Heart left ventricle (tissue), 16 donors: ENCODE data around the gene ZGLP1. TPM values are rescaled to one million over a fixed set of nuclear protein-coding genes. Genes with fewer than 3 reads are reported as not detected.

ENCODE experiments used
- ATAC-seq, 4 donors: fragments of 200-7000 bp; cut with Tn5 transposase; one replicate each; pipeline ENCODE4 v1.9.1; 2020 to 2022; ENCODE audit warnings: moderate library complexity in 4 of 4, mild to moderate bottlenecking in 3 of 4, moderate number of reproducible peaks in 1 of 4
- DNase-seq, 5 donors: peaks; one replicate each; pipeline ENCODE4 v3.0.0-alpha.2; 2020
- H3K27ac ChIP-seq, 12 donors: fragments of 200-600 bp; sonication (generic) in 4 of 12; one replicate each; pipeline versions ENCODE4 v1.5.0 to v1.8.0; 2016 to 2022; ENCODE audit warnings: mild to moderate bottlenecking in 2 of 12
- H3K27me3 ChIP-seq, 9 donors: fragments of 200-600 bp; sonication (generic) in 2 of 9; one replicate each; pipeline versions ENCODE4 v1.5.1 to v1.8.0; 2016 to 2022; ENCODE audit warnings: mild to moderate bottlenecking in 3 of 9
- H3K36me3 ChIP-seq, 9 donors: fragments of 200-600 bp; sonication (generic) in 2 of 9; one replicate each; pipeline versions ENCODE4 v1.5.0 to v1.8.0; 2018 to 2022; ENCODE audit warnings: mild to moderate bottlenecking in 2 of 9
- H3K4me1 ChIP-seq, 12 donors: fragments of 200-600 bp; sonication (generic) in 4 of 12; one replicate each; pipeline versions ENCODE4 v1.5.0 to v1.8.0; 2016 to 2022; ENCODE audit warnings: mild to moderate bottlenecking in 3 of 12
- H3K4me3 ChIP-seq, 12 donors: fragments of 200-600 bp; sonication (generic) in 4 of 12; one replicate each; pipeline versions ENCODE4 v1.5.0 to v1.8.0; 2017 to 2022; ENCODE audit warnings: mild to moderate bottlenecking in 9 of 12, moderate library complexity in 4 of 12
- H3K9me3 ChIP-seq, 12 donors: fragments of 200-600 bp; sonication (generic) in 4 of 12; one replicate each; pipeline versions ENCODE4 v1.5.0 to v1.8.0; 2016 to 2022; ENCODE audit warnings: mild to moderate bottlenecking in 1 of 12
- POLR2A ChIP-seq, 2 donors: fragments of 450-650 bp; IDR thresholded peaks; one replicate each; pipeline ENCODE4 v1.6.1; 2017; ENCODE audit warnings: antibody characterized with exemption in 2 of 2, mild to moderate bottlenecking in 2 of 2, moderate library complexity in 2 of 2
- WGBS, 4 donors: extraction: QIAGEN DNeasy Blood & Tissue Kit in 2 of 4; methylation state at CpG; one replicate each; pipeline versions ENCODE4 v1.1.5 to v1.1.7; 2013 to 2018; 5-methylcytosine and 5-hydroxymethylcytosine counted together
- intact Hi-C, 10 donors: fragments of 100-400 bp; cut with DNase I; formaldehyde crosslinking; loops; one replicate each; pipeline versions ENCODE4 v1.11.1 to v1.14.2; 2022
- polyA plus RNA-seq, 2 donors: library from polyadenylated mRNA; stranded (reverse); fragments of 200-250 nt; gene quantifications; one replicate each; pipeline ENCODE4 v1.2.3, GENCODE V29; 2013
- total RNA-seq, 9 donors: library from RNA; depleted of rRNA in 2 of 9; stranded (reverse); fragments of >200 nt in 2 of 9; fragmentation: NEBNext Ultra II Directional in 3 of 9; extraction: Animal tissue kit (Norgen Biotek cat#: 25700) in 3 of 9; gene quantifications; one replicate each; pipeline versions ENCODE4 v1.1.0 to v1.2.4, GENCODE V29; 2016 to 2023
- TF ChIP-seq, protein P1 (sequence below), 12 donors: fragments of 200-600 bp; sonication (generic) in 4 of 12; IDR thresholded peaks; one replicate each; pipeline versions ENCODE4 v1.5.0 to v1.8.0; 2018 to 2022; ENCODE audit warnings: antibody characterized with exemption in 12 of 12, mild to moderate bottlenecking in 5 of 12
- donor health status: ischemic (EF 13 %, LVEDD 7.1; RV severe dilation, severe dysfunction).
- donor health status: healthy with polysubstance abuse.
- donor health status: DM: no; HTN: yes; CAD: no.
- donor health status: DM: no; HTN: no; CAD: no.
- donor health status: ischemic (EF 25% LVEDD 6.9; RV normal size, moderate dysfunction).
- donor health status: ischemic (EF 25% LVEDD 5.7; RV mildly dilated, moderate dysfunction).
- donor health status: healthy.
- donor health status: DM: yes; HTN: yes; CAD: no.
- donor health status: ischemic (EF 35%, LVEDD 5.7; RV mildly dilated, moderate dysfunction).
- donor health status: nonischemic (EF 11% LVEDD 7.7; RV severe dilation, severe dysfunction).
- donor health status: DM: yes; HTN: yes; CAD: no.
- donor health status: PGD.
- donor health status: ischemic (EF 29% LVEDD 5.4; RV normal size, mild dysfunction).
- donor health status: nonischemic (EF 23%, LVEDD 6.1; RV moderate dilation, normal function).

Gene ZGLP1
- total and polyA plus RNA-seq, 11 donors: 0.16 to 2.2 (median 1.1) TPM

DNA sequence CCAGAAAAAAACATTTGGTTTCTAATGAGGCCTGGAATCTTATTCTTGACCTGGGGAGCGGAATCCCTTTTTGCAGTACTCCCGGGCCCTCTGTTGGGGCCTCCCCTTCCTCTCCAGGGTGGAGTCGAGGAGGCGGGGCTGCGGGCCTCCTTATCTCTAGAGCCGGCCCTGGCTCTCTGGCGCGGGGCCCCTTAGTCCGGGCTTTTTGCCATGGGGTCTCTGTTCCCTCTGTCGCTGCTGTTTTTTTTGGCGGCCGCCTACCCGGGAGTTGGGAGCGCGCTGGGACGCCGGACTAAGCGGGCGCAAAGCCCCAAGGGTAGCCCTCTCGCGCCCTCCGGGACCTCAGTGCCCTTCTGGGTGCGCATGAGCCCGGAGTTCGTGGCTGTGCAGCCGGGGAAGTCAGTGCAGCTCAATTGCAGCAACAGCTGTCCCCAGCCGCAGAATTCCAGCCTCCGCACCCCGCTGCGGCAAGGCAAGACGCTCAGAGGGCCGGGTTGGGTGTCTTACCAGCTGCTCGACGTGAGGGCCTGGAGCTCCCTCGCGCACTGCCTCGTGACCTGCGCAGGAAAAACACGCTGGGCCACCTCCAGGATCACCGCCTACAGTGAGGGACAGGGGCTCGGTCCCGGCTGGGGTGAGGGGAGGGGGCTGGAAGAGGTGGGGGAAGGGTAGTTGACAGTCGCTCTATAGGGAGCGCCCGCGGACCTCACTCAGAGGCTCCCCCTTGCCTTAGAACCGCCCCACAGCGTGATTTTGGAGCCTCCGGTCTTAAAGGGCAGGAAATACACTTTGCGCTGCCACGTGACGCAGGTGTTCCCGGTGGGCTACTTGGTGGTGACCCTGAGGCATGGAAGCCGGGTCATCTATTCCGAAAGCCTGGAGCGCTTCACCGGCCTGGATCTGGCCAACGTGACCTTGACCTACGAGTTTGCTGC lies 22.5 kb downstream of the ZGLP1 start, which contains the start of gene ICAM4:
ICAM4 (plus strand) TSS at position 153 of the 935 bp plus-strand sequence; CDS start at position 211, 58 bp downstream.
- H3K27ac ChIP-seq: peak within 1 kb of the TSS in 10 of 12 donors; percentile 14 to 76 (median 50)
- WGBS, 4 donors: 2 to 4% (median 3%) methylated on average over 43 to 59 of the region's 59 CpGs
- peak; percentile 84 to 92 (median 85) for DNase-seq
- TF ChIP-seq, protein P1, sequence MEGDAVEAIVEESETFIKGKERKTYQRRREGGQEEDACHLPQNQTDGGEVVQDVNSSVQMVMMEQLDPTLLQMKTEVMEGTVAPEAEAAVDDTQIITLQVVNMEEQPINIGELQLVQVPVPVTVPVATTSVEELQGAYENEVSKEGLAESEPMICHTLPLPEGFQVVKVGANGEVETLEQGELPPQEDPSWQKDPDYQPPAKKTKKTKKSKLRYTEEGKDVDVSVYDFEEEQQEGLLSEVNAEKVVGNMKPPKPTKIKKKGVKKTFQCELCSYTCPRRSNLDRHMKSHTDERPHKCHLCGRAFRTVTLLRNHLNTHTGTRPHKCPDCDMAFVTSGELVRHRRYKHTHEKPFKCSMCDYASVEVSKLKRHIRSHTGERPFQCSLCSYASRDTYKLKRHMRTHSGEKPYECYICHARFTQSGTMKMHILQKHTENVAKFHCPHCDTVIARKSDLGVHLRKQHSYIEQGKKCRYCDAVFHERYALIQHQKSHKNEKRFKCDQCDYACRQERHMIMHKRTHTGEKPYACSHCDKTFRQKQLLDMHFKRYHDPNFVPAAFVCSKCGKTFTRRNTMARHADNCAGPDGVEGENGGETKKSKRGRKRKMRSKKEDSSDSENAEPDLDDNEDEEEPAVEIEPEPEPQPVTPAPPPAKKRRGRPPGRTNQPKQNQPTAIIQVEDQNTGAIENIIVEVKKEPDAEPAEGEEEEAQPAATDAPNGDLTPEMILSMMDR (IDR thresholded peaks at IDR 0.05): no peak
- no peak for TF ChIP-seq POLR2A (IDR thresholded peaks at IDR 0.05)
- peak; percentile 70 to 85 (median 71) for ATAC-seq
- peaks cover 12 to 55% (median 44%) of the 10 kb centered on the region in 9 donors for H3K27me3 ChIP-seq
- H3K4me3 ChIP-seq: peak within 1 kb of the TSS in 9 of 12 donors; percentile 28 to 45 (median 39)
- H3K4me1 ChIP-seq: peaks cover 4 to 76% (median 54%) of the 10 kb centered on the region in 12 donors
- no peaks in the 10 kb centered on the region for H3K9me3 ChIP-seq
- intact Hi-C loops: loop anchor here in 1 of 10 donors (5.0 kb wide), 1 partner anchor 45 kb away; the partner anchor contains the start of gene RAVER1
- peaks cover 0 to 41% (median 27%) of the 10 kb centered on the region in 9 donors for H3K36me3 ChIP-seq

DNA sequence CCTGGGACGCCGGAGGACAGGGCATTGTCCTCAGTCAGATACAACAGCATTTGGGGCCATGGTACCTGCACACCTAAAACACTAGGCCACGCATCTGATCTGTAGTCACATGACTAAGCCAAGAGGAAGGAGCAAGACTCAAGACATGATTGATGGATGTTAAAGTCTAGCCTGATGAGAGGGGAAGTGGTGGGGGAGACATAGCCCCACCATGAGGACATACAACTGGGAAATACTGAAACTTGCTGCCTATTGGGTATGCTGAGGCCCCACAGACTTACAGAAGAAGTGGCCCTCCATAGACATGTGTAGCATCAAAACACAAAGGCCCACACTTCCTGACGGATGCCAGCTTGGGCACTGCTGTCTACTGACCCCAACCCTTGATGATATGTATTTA lies 24.2 kb downstream of the ZGLP1 start:
- no peak for ATAC-seq
- no peak for TF ChIP-seq POLR2A (IDR thresholded peaks at IDR 0.05)
- TF ChIP-seq, protein P1 (IDR thresholded peaks at IDR 0.05): no peak
- WGBS, 4 donors: 93 to 100% (median 97%) methylated on average over 4 of the region's 4 CpGs
- peak overlapping the region in 1 of 12 donors; percentile 66 for H3K27ac ChIP-seq
- no peaks in the 10 kb centered on the region for H3K9me3 ChIP-seq
- peaks cover 0 to 59% (median 38%) of the 10 kb centered on the region in 12 donors for H3K4me1 ChIP-seq
- peaks cover 10 to 38% (median 28%) of the 10 kb centered on the region in 9 donors for H3K27me3 ChIP-seq
- no peak for DNase-seq
- intact Hi-C loops: loop anchor here in 1 of 10 donors (5.0 kb wide), 1 partner anchor 47 kb away; the partner anchor contains the start of gene RAVER1
- H3K4me3 ChIP-seq: no peak overlapping the region
- H3K36me3 ChIP-seq: peaks cover 0 to 58% (median 27%) of the 10 kb centered on the region in 9 donors

DNA sequence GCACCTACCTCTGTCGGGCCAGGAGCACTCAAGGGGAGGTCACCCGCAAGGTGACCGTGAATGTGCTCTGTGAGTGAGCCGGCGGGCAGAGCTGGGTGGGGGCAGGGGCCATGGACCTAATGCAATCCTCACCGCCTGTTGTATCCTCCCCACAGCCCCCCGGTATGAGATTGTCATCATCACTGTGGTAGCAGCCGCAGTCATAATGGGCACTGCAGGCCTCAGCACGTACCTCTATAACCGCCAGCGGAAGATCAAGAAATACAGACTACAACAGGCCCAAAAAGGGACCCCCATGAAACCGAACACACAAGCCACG lies 24.7 kb downstream of the ZGLP1 start:
- no peaks in the 10 kb centered on the region for H3K9me3 ChIP-seq
- no peak for ATAC-seq
- H3K4me1 ChIP-seq: peaks cover 0 to 58% (median 35%) of the 10 kb centered on the region in 12 donors
- H3K27me3 ChIP-seq: peaks cover 9 to 33% (median 24%) of the 10 kb centered on the region in 9 donors
- H3K36me3 ChIP-seq: peaks cover 0 to 63% (median 27%) of the 10 kb centered on the region in 9 donors
- DNase-seq: no peak
- no peak overlapping the region for H3K27ac ChIP-seq
- no peak for TF ChIP-seq POLR2A (IDR thresholded peaks at IDR 0.05)
- TF ChIP-seq, protein P1 (IDR thresholded peaks at IDR 0.05): no peak
- intact Hi-C loops: loop anchor here in 1 of 10 donors (5.0 kb wide), 1 partner anchor 47 kb away; the partner anchor contains the start of gene RAVER1
- H3K4me3 ChIP-seq: no peak overlapping the region
- 95 to 97% (median 96%) methylated on average over 13 of the region's 13 CpGs for WGBS, 4 donors
